Lower leg skin (tissue), 4 donors: Measurements from ENCODE around the gene ALDH3B2. TPM values are rescaled to one million over a fixed set of nuclear protein-coding genes. Genes with fewer than 3 reads are reported as not detected.

Source experiments
- DNase-seq, 2 donors: peaks; one replicate each; pipeline ENCODE4 v3.0.0-alpha.2; 2019; ENCODE audit warnings: low spot score in 2 of 2
- H3K4me3 ChIP-seq: fragments of 200-600 bp; sonication (generic); 2 replicates; pipeline ENCODE4 v1.5.1; 2017; ENCODE audit warnings: mild to moderate bottlenecking, low read depth; ENCODE audit not compliant: poor library complexity, severe bottlenecking
- CTCF ChIP-seq, 3 donors: fragments of 450-650 bp; IDR thresholded peaks; one replicate each; pipeline ENCODE4 v1.5.1; 2016; ENCODE audit warnings: antibody characterized with exemption in 3 of 3, mild to moderate bottlenecking in 3 of 3, moderate library complexity in 2 of 3
- POLR2A ChIP-seq, 2 donors: fragments of 450-650 bp; IDR thresholded peaks; one replicate each; pipeline ENCODE4 v1.6.1; 2016 to 2017; ENCODE audit warnings: antibody characterized with exemption in 2 of 2, mild to moderate bottlenecking in 1 of 2, moderate library complexity in 1 of 2
- WGBS, 2 donors: methylation state at CpG; one replicate each; pipeline ENCODE4 v1.1.5; 2018; 5-methylcytosine and 5-hydroxymethylcytosine counted together
- intact Hi-C: fragments of 100-400 bp; cut with DNase I; formaldehyde crosslinking; loops from one replicate; pipeline ENCODE4 v1.15.0; 2023; ENCODE audit warnings: low total_unique reads
- total RNA-seq, 4 donors: library from RNA; depleted of rRNA; stranded (reverse); fragments of >200 nt; gene quantifications; one replicate each; pipeline ENCODE4 v1.1.0, GENCODE V29; 2016

The ALDH3B2 gene
- total RNA-seq, 4 donors from 2014 or later, result 127 to 221 (median 170) TPM

GRCh38 chr11:67649634-67650510 is 24.6 kb downstream of the ALDH3B2 start:
- 79 to 83% methylated on average over 22 of the region's 22 CpGs for WGBS, 2 donors
- TF ChIP-seq POLR2A (IDR thresholded peaks at IDR 0.05) (no peak), CTCF (IDR thresholded peaks at IDR 0.05) (no peak)
- no peak overlapping the region for H3K4me3 ChIP-seq
- DNase-seq, result no peak
- intact Hi-C loops, result no loop called here

- WGBS, 2 donors, result 59 to 61% methylated on average over 11 to 12 of the region's 12 CpGs
- TF ChIP-seq CTCF (IDR thresholded peaks at IDR 0.05), result no peak
- no peak for TF ChIP-seq POLR2A (IDR thresholded peaks at IDR 0.05)
- DNase-seq, result no peak
- H3K4me3 ChIP-seq, result no peak overlapping the region
- intact Hi-C loops, result no loop called here
These were observed 25.4 kb downstream of the ALDH3B2 start for GRCh38 chr11:67648796-67649613.

- 61 to 66% methylated on average over 9 to 10 of the region's 12 CpGs for WGBS, 2 donors
- intact Hi-C loops, result no loop called here
- DNase-seq, result no peak
- TF ChIP-seq POLR2A (IDR thresholded peaks at IDR 0.05) (no peak), CTCF (IDR thresholded peaks at IDR 0.05) (no peak)
- H3K4me3 ChIP-seq, result no peak overlapping the region
These were observed 26.2 kb downstream of the ALDH3B2 start for GRCh38 chr11:67648140-67648795.

GRCh38 chr11:67647471-67647870 is 27.0 kb downstream of the ALDH3B2 start:
- H3K4me3 ChIP-seq, result no peak overlapping the region
- DNase-seq, result peak in 1 of 2 donors; percentile 68
- no peak for TF ChIP-seq CTCF (IDR thresholded peaks at IDR 0.05)
- no peak for TF ChIP-seq POLR2A (IDR thresholded peaks at IDR 0.05)
- 66 to 67% methylated on average over 13 to 15 of the region's 15 CpGs for WGBS, 2 donors
- intact Hi-C loops, result no loop called here

GRCh38 chr11:67646535-67647336 is 27.7 kb downstream of the ALDH3B2 start:
- WGBS, 2 donors, result 75 to 79% methylated on average over 16 to 17 of the region's 24 CpGs
- no peak for TF ChIP-seq CTCF (IDR thresholded peaks at IDR 0.05)
- TF ChIP-seq POLR2A (IDR thresholded peaks at IDR 0.05), result no peak
- intact Hi-C loops, result no loop called here
- H3K4me3 ChIP-seq, result no peak overlapping the region
- DNase-seq, result peak in 1 of 2 donors; percentile 82
